Breast epithelium (tissue), 4 donors: ENCODE results near the gene LMOD3. TPM values are rescaled to one million over a fixed set of nuclear protein-coding genes. Genes with fewer than 3 reads are reported as not detected.

Experiments used
- DNase-seq, 2 donors: peaks; one replicate each; pipeline ENCODE4 v3.0.0-alpha.2; 2019; ENCODE audit warnings: low spot score in 2 of 2
- H3K27ac ChIP-seq, 2 donors: fragments of 200-600 bp; sonication (generic) in 1 of 2; one replicate each; pipeline ENCODE4 v1.5.1; 2016 to 2019; ENCODE audit warnings: mild to moderate bottlenecking in 1 of 2
- H3K27me3 ChIP-seq, 2 donors: fragments of 200-600 bp; sonication (generic) in 1 of 2; one replicate each; pipeline versions ENCODE4 v1.5.1 to v1.6.0; 2017 to 2019; ENCODE audit warnings: control low read depth in 1 of 2, mild to moderate bottlenecking in 1 of 2
- H3K36me3 ChIP-seq: fragments of 200-600 bp; one replicate; pipeline ENCODE4 v1.5.1; 2019
- H3K4me1 ChIP-seq, 2 donors: fragments of 200-600 bp; sonication (generic); one replicate each; pipeline ENCODE4 v1.5.1; 2016 to 2019; ENCODE audit warnings: control low read depth in 1 of 2
- H3K4me3 ChIP-seq, 3 donors: fragments of 200-600 bp; sonication (generic); 1 replicate in 2 of 3; 2 replicates in 1 of 3; pipeline ENCODE4 v1.5.1; 2016 to 2019; ENCODE audit warnings: mild to moderate bottlenecking in 3 of 3, moderate library complexity in 2 of 3
- H3K9me3 ChIP-seq, 2 donors: fragments of 200-600 bp; sonication (generic) in 1 of 2; one replicate each; pipeline ENCODE4 v1.5.1; 2016 to 2019; ENCODE audit warnings: control low read depth in 1 of 2
- CTCF ChIP-seq, 3 donors: fragments of 450-650 bp; IDR thresholded peaks; one replicate each; pipeline ENCODE4 v1.5.1; 2016 to 2017; ENCODE audit warnings: antibody characterized with exemption in 3 of 3, mild to moderate bottlenecking in 3 of 3, moderate library complexity in 3 of 3
- POLR2A ChIP-seq: fragments of 450-650 bp; IDR thresholded peaks from one replicate; pipeline ENCODE4 v1.6.1; 2016; ENCODE audit warnings: antibody characterized with exemption, mild to moderate bottlenecking, moderate library complexity
- POLR2AphosphoS5 ChIP-seq, 3 donors: sonication (generic); formaldehyde crosslinking; IDR thresholded peaks; one replicate each; pipeline ENCODE4 v1.6.1; 2017; ENCODE audit warnings: antibody characterized with exemption in 3 of 3
- intact Hi-C: fragments of 100-400 bp; cut with DNase I; formaldehyde crosslinking; loops from one replicate; pipeline ENCODE4 v1.15.1; 2023; ENCODE audit warnings: low total_unique reads
- total RNA-seq, 3 donors: library from RNA; depleted of rRNA; stranded (reverse); fragments of >200 nt; gene quantifications; one replicate each; pipeline ENCODE4 v1.1.0, GENCODE V29; 2016

LMOD3 gene
- total RNA-seq, 3 donors from 2014 or later, result not detected

GRCh38 chr3:69081583-69082262 is 40.7 kb downstream of the LMOD3 start:
- Histone ChIP-seq H3K27ac (peak overlapping the region; percentile 7 to 34), H3K9me3 (no peaks in the 10 kb centered on the region), H3K4me1 (peaks cover 0 to 7% of the 10 kb centered on the region in 2 donors), H3K27me3 (no peaks in the 10 kb centered on the region), H3K4me3 (no peak overlapping the region), H3K36me3 (no peaks in the 10 kb centered on the region)
- no peak for DNase-seq
- intact Hi-C loops, result no loop called here
- no peak for TF ChIP-seq CTCF (IDR thresholded peaks at IDR 0.05)
- TF ChIP-seq POLR2AphosphoS5 (IDR thresholded peaks at IDR 0.05), result no peak
- TF ChIP-seq POLR2A, result no peak

DNA sequence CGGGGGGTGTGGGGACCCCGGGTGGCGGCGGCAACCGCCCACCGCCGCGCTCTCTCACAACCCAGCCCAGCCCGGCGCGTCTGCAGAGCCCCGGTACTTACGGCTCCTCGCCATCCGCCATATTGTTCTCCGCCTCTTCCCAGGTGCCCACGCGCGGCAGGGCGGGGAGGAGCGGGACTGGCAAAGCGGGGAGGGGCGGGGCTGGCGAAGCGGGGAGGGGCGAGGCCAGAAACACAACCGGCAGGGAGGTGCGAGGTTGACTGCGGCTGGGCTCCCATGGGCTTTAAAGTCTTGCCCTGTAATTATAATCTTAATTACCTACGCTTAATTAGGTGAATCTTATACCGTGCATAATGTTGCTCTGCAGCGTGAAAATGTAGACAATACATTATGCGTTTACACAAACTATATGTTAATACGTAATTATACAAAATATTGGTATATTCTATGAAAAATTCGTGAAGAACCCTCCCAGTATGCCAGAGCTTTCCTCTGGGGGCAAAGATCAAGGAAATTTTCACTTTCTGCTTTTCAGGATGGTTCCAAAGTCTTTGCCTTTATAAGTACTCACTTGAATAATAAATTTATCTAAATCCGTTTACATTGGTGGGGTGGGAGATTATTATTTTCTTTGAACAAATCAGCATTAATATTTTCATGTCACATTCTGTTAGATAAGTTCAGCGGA is 42.0 kb downstream of the LMOD3 start, which contains the start of gene UBA3:
UBA3 (minus strand) TSS at position 133 of the 688 bp plus-strand sequence; CDS start at position 121, 12 bp downstream.
- peaks cover 0 to 7% of the 10 kb centered on the region in 2 donors for H3K4me1 ChIP-seq
- intact Hi-C loops, result no loop called here
- peak within 1 kb of the TSS; percentile 76 to 90 for H3K27ac ChIP-seq

GRCh38 chr3:69079269-69080159 is 42.9 kb downstream of the LMOD3 start:
- no peak for DNase-seq
- intact Hi-C loops, result no loop called here
- Histone ChIP-seq H3K27ac (peak overlapping the region; percentile 76 to 90), H3K27me3 (no peaks in the 10 kb centered on the region), H3K4me1 (peaks cover 0 to 7% of the 10 kb centered on the region in 2 donors), H3K9me3 (no peaks in the 10 kb centered on the region), H3K4me3 (peak overlapping the region; percentile 75 to 98 (median 81)), H3K36me3 (no peaks in the 10 kb centered on the region)
- no peak for TF ChIP-seq CTCF (IDR thresholded peaks at IDR 0.05)
- no peak for TF ChIP-seq POLR2AphosphoS5 (IDR thresholded peaks at IDR 0.05)
- no peak for TF ChIP-seq POLR2A

More for the DNA sequence above, 42.0 kb downstream of the LMOD3 start, which contains the start of gene UBA3:
- no peaks in the 10 kb centered on the region for H3K36me3 ChIP-seq
- DNase-seq, result peak; percentile 87 to 92
- no peaks in the 10 kb centered on the region for H3K27me3 ChIP-seq
- no peaks in the 10 kb centered on the region for H3K9me3 ChIP-seq
- TF ChIP-seq CTCF (IDR thresholded peaks at IDR 0.05) (no peak), POLR2AphosphoS5 (IDR thresholded peaks at IDR 0.05) (peak in 2 of 3 donors; percentile 28 to 75), POLR2A (no peak)
- peak within 1 kb of the TSS; percentile 75 to 98 (median 81) for H3K4me3 ChIP-seq

DNA sequence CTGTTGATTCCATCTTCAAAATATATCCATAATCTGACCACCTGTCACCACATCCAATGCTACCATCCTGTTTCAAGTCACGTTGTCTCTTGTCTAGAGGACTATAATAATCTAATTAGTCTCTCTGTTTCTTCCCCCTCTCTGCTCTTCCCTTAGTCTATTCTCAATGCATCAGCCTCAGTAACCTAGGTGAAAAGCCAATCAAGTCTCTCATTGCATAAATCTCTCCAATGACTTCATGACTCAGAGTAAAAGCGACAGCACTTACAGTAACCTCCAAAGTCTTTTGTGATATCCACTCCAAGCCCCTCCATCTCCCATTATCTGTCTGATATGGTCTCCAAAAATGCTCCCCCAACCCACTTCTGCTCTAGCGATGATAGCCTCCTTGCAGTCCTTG is 49.5 kb downstream of the LMOD3 start:
- intact Hi-C loops, result no loop called here
- Histone ChIP-seq H3K4me3 (no peak overlapping the region), H3K27ac (no peak overlapping the region), H3K27me3 (no peaks in the 10 kb centered on the region), H3K9me3 (no peaks in the 10 kb centered on the region), H3K4me1 (no peaks in the 10 kb centered on the region), H3K36me3 (no peaks in the 10 kb centered on the region)
- TF ChIP-seq CTCF (IDR thresholded peaks at IDR 0.05) (no peak), POLR2A (no peak), POLR2AphosphoS5 (IDR thresholded peaks at IDR 0.05) (no peak)
- no peak for DNase-seq
